MM.1S (cell line): ENCODE data around the gene SPOCK1.

Experiments
- DNase-seq: peaks from one replicate; pipeline ENCODE4 v3.0.0-alpha.2; 2015
- H2AFZ ChIP-seq: fragments of 300-600 bp; sonication (generic); 2 replicates; pipeline ENCODE4 v1.6.0; 2016; ENCODE audit warnings: antibody characterized with exemption, low read length
- H3F3A ChIP-seq: fragments of 300-600 bp; sonication (generic); 2 replicates; pipeline ENCODE4 v1.6.1; 2016; ENCODE audit warnings: mild to moderate bottlenecking, antibody characterized with exemption, low read length, moderate library complexity, mixed read lengths; ENCODE audit not compliant: insufficient read depth
- H3K27ac ChIP-seq: fragments of 300-600 bp; sonication (generic); 2 replicates; pipeline ENCODE4 v1.5.1; 2016; ENCODE audit warnings: mild to moderate bottlenecking, low read length
- H3K27me3 ChIP-seq: fragments of 300-600 bp; sonication (generic); replicated peaks from 2 replicates; pipeline ENCODE4 v1.6.0; 2016; ENCODE audit warnings: low read length; ENCODE audit not compliant: insufficient read depth
- H3K36me3 ChIP-seq: fragments of 300-600 bp; sonication (generic); replicated peaks from 2 replicates; pipeline ENCODE4 v1.6.1; 2016; ENCODE audit warnings: mild to moderate bottlenecking, low read length, mixed read lengths; ENCODE audit not compliant: insufficient read depth
- H3K4me1 ChIP-seq: fragments of 300-600 bp; sonication (generic); 2 replicates; pipeline ENCODE4 v1.6.1; 2016; ENCODE audit warnings: low read length, mixed read lengths
- H3K4me2 ChIP-seq: fragments of 300-600 bp; sonication (generic); 2 replicates; pipeline ENCODE4 v1.6.0; 2016; ENCODE audit warnings: low read depth, low read length
- H3K4me3 ChIP-seq: fragments of 300-600 bp; sonication (generic); 2 replicates; pipeline ENCODE4 v1.5.1; 2016; ENCODE audit warnings: low read length, mixed read lengths
- H3K79me2 ChIP-seq: fragments of 300-600 bp; sonication (generic); 2 replicates; pipeline ENCODE4 v1.6.1; 2016; ENCODE audit warnings: mixed run types, low read length, mixed read lengths
- H3K9ac ChIP-seq: fragments of 300-600 bp; sonication (generic); 2 replicates; pipeline ENCODE4 v1.6.1; 2016; ENCODE audit warnings: low read length, mixed read lengths
- H3K9me2 ChIP-seq: fragments of 300-600 bp; sonication (generic); replicated peaks from 2 replicates; pipeline ENCODE4 v1.6.1; 2016; ENCODE audit warnings: mild to moderate bottlenecking, low read length, mixed read lengths; ENCODE audit not compliant: insufficient read depth
- H3K9me3 ChIP-seq: fragments of 300-600 bp; sonication (generic); replicated peaks from 2 replicates; pipeline ENCODE4 v1.6.1; 2016; ENCODE audit warnings: mild to moderate bottlenecking, low read length, mixed read lengths; ENCODE audit not compliant: insufficient read depth
- H4K20me1 ChIP-seq: fragments of 300-600 bp; sonication (generic); 2 replicates; pipeline ENCODE4 v1.6.1; 2016; ENCODE audit warnings: mild to moderate bottlenecking, low read length, moderate library complexity, mixed read lengths; ENCODE audit not compliant: insufficient read depth
- CTCF ChIP-seq: fragments of 300-600 bp; sonication (generic); IDR thresholded peaks from 2 replicates; pipeline ENCODE4 v1.5.1; 2016; ENCODE audit warnings: antibody characterized with exemption, low read length, mixed read lengths
- EZH2 ChIP-seq: fragments of 300-600 bp; sonication (generic); optimal IDR thresholded peaks from 2 replicates; pipeline ENCODE3; 2017; ENCODE audit warnings: low read depth, mild to moderate bottlenecking, antibody characterized with exemption, low read length, mixed read lengths
- EZH2phosphoT487 ChIP-seq: fragments of 300-600 bp; sonication (generic); IDR thresholded peaks from 2 replicates; pipeline ENCODE4 v1.6.1; 2018; ENCODE audit warnings: antibody characterized with exemption, low read length

The SPOCK1 gene

GRCh38 chr5:137336161-137336560, 163.0 kb downstream of the SPOCK1 start:
- H3F3A ChIP-seq: no peaks in the 10 kb centered on the region
- H3K9me2 ChIP-seq: no peaks in the 10 kb centered on the region
- no peaks in the 10 kb centered on the region for H4K20me1 ChIP-seq
- no peak overlapping the region for H2AFZ ChIP-seq
- no peak overlapping the region for H3K4me2 ChIP-seq
- H3K36me3 ChIP-seq: no peaks in the 10 kb centered on the region
- no peak overlapping the region for H3K4me3 ChIP-seq
- H3K9me3 ChIP-seq: no peaks in the 10 kb centered on the region
- H3K4me1 ChIP-seq: no peaks in the 10 kb centered on the region
- no peak for DNase-seq
- no peak overlapping the region for H3K27ac ChIP-seq
- H3K27me3 ChIP-seq: no peaks in the 10 kb centered on the region
- H3K9ac ChIP-seq: no peak overlapping the region
- H3K79me2 ChIP-seq: no peaks in the 10 kb centered on the region
- TF ChIP-seq CTCF: no peak
- TF ChIP-seq EZH2phosphoT487: no peak
- TF ChIP-seq EZH2: no peak

GRCh38 chr5:137335493-137335892, 163.6 kb downstream of the SPOCK1 start:
- Histone ChIP-seq H3K4me2 (no peak overlapping the region), H3F3A (no peaks in the 10 kb centered on the region), H3K79me2 (no peaks in the 10 kb centered on the region), H3K9me2 (no peaks in the 10 kb centered on the region), H3K27ac (no peak overlapping the region), H3K9ac (no peak overlapping the region), H3K4me3 (no peak overlapping the region), H4K20me1 (no peaks in the 10 kb centered on the region), H3K36me3 (no peaks in the 10 kb centered on the region), H3K9me3 (no peaks in the 10 kb centered on the region), H3K4me1 (no peaks in the 10 kb centered on the region), H3K27me3 (no peaks in the 10 kb centered on the region), H2AFZ (no peak overlapping the region)
- DNase-seq: no peak
- TF ChIP-seq EZH2 (no peak), CTCF (no peak), EZH2phosphoT487 (no peak)

- Histone ChIP-seq H3K79me2 (no peaks in the 10 kb centered on the region), H3K4me3 (no peak overlapping the region), H3K9ac (no peak overlapping the region), H3K9me3 (no peaks in the 10 kb centered on the region), H4K20me1 (no peaks in the 10 kb centered on the region), H2AFZ (no peak overlapping the region), H3K4me1 (no peaks in the 10 kb centered on the region), H3K27me3 (no peaks in the 10 kb centered on the region), H3K36me3 (no peaks in the 10 kb centered on the region), H3K27ac (no peak overlapping the region), H3F3A (no peaks in the 10 kb centered on the region), H3K9me2 (no peaks in the 10 kb centered on the region), H3K4me2 (no peak overlapping the region)
- no peak for TF ChIP-seq EZH2
- no peak for TF ChIP-seq EZH2phosphoT487
- no peak for DNase-seq
Measured at GRCh38 chr5:137333928-137334327, 165.2 kb downstream of the SPOCK1 start.

- no peak for TF ChIP-seq EZH2phosphoT487
- TF ChIP-seq EZH2: no peak
- TF ChIP-seq CTCF: no peak
- Histone ChIP-seq H3K4me1 (no peaks in the 10 kb centered on the region), H3K4me2 (no peak overlapping the region), H3K4me3 (no peak overlapping the region), H3F3A (no peaks in the 10 kb centered on the region), H3K9me2 (no peaks in the 10 kb centered on the region), H3K36me3 (no peaks in the 10 kb centered on the region), H4K20me1 (no peaks in the 10 kb centered on the region), H3K27ac (no peak overlapping the region), H3K9ac (no peak overlapping the region), H3K27me3 (no peaks in the 10 kb centered on the region), H3K79me2 (no peaks in the 10 kb centered on the region), H2AFZ (no peak overlapping the region), H3K9me3 (no peaks in the 10 kb centered on the region)
- no peak for DNase-seq
Measured at GRCh38 chr5:137333475-137333874, 165.7 kb downstream of the SPOCK1 start.
